Measurements from ENCODE around the gene CDADC1.
"Not testable (repeated sequence)": the region's sequence is repeated elsewhere in the genome, so short reads cannot be mapped to it uniquely, and the experiment has no call there.

The CDADC1 gene

GRCh38 chr13:49292742-49293486 is 45.2 kb downstream of the CDADC1 start:
- WGBS (ENCODE audit: insufficient coverage, insufficient read length) = no CpG with 5 or more reads among the region's 6 CpGs
- no peaks in the 10 kb centered on the region for H3K4me1 ChIP-seq (ENCODE audit: control insufficient read depth, insufficient read depth, low read length)
- H3K27ac ChIP-seq (ENCODE audit: low read length) = no peak overlapping the region
- H3K27me3 ChIP-seq (ENCODE audit: control insufficient read depth, insufficient read depth, low read length) = no peaks in the 10 kb centered on the region
- no peak for DNase-seq (ENCODE audit: low read depth, low spot score)
- no peak overlapping the region for H3K4me3 ChIP-seq (ENCODE audit: low read length)
- no peaks in the 10 kb centered on the region for H3K9me3 ChIP-seq (ENCODE audit: control insufficient read depth, insufficient read depth, low read length)
- no peaks in the 10 kb centered on the region for H3K36me3 ChIP-seq (ENCODE audit: control insufficient read depth, insufficient read depth, low read length)

GRCh38 chr13:49294723-49295122 is 47.0 kb downstream of the CDADC1 start:
- WGBS (ENCODE audit: insufficient coverage, insufficient read length) = no CpG with 5 or more reads among the region's 6 CpGs
- not testable (repeated sequence) for H3K27me3 ChIP-seq (ENCODE audit: control insufficient read depth, insufficient read depth, low read length); DNase-seq (ENCODE audit: low read depth, low spot score); H3K27ac ChIP-seq (ENCODE audit: low read length); H3K9me3 ChIP-seq (ENCODE audit: control insufficient read depth, insufficient read depth, low read length); H3K4me3 ChIP-seq (ENCODE audit: low read length); H3K4me1 ChIP-seq (ENCODE audit: control insufficient read depth, insufficient read depth, low read length); H3K36me3 ChIP-seq (ENCODE audit: control insufficient read depth, insufficient read depth, low read length)

- WGBS (ENCODE audit: insufficient coverage, insufficient read length) = no CpG with 5 or more reads among the region's 6 CpGs
- Histone ChIP-seq H3K9me3 (ENCODE audit: control insufficient read depth, insufficient read depth, low read length) (no peaks in the 10 kb centered on the region), H3K27me3 (ENCODE audit: control insufficient read depth, insufficient read depth, low read length) (no peaks in the 10 kb centered on the region), H3K27ac (ENCODE audit: low read length) (no peak overlapping the region), H3K4me1 (ENCODE audit: control insufficient read depth, insufficient read depth, low read length) (no peaks in the 10 kb centered on the region), H3K4me3 (ENCODE audit: low read length) (no peak overlapping the region), H3K36me3 (ENCODE audit: control insufficient read depth, insufficient read depth, low read length) (no peaks in the 10 kb centered on the region)
- DNase-seq (ENCODE audit: low read depth, low spot score) = no peak
These were observed 47.5 kb downstream of the CDADC1 start for GRCh38 chr13:49295244-49295643.

- H3K9me3 ChIP-seq (ENCODE audit: control insufficient read depth, insufficient read depth, low read length) = no peaks in the 10 kb centered on the region
- H3K4me1 ChIP-seq (ENCODE audit: control insufficient read depth, insufficient read depth, low read length) = peaks cover 1% of the 10 kb centered on the region; the same call in 1 of the 2 replicates
- H3K27me3 ChIP-seq (ENCODE audit: control insufficient read depth, insufficient read depth, low read length) = no peaks in the 10 kb centered on the region
- no peaks in the 10 kb centered on the region for H3K36me3 ChIP-seq (ENCODE audit: control insufficient read depth, insufficient read depth, low read length)
- H3K4me3 ChIP-seq (ENCODE audit: low read length) = no peak overlapping the region
- no peak overlapping the region for H3K27ac ChIP-seq (ENCODE audit: low read length)
- no CpG with 5 or more reads among the region's 2 CpGs for WGBS (ENCODE audit: insufficient coverage, insufficient read length)
- no peak for DNase-seq (ENCODE audit: low read depth, low spot score)
These were observed 48.9 kb downstream of the CDADC1 start for GRCh38 chr13:49296659-49297058.

GRCh38 chr13:49297338-49297737 is 49.6 kb downstream of the CDADC1 start:
- no peaks in the 10 kb centered on the region for H3K36me3 ChIP-seq (ENCODE audit: control insufficient read depth, insufficient read depth, low read length)
- no peaks in the 10 kb centered on the region for H3K27me3 ChIP-seq (ENCODE audit: control insufficient read depth, insufficient read depth, low read length)
- no peak for DNase-seq (ENCODE audit: low read depth, low spot score)
- WGBS (ENCODE audit: insufficient coverage, insufficient read length) = no CpG with 5 or more reads among the region's 4 CpGs
- H3K27ac ChIP-seq (ENCODE audit: low read length) = no peak overlapping the region
- no peak overlapping the region; the same call in 1 of the 2 replicates for H3K4me3 ChIP-seq (ENCODE audit: low read length)
- H3K4me1 ChIP-seq (ENCODE audit: control insufficient read depth, insufficient read depth, low read length) = peaks cover 1% of the 10 kb centered on the region; the same call in 1 of the 2 replicates
- no peaks in the 10 kb centered on the region for H3K9me3 ChIP-seq (ENCODE audit: control insufficient read depth, insufficient read depth, low read length)

- Histone ChIP-seq H3K9me3 (ENCODE audit: control insufficient read depth, insufficient read depth, low read length) (no peaks in the 10 kb centered on the region), H3K27ac (ENCODE audit: low read length) (no peak overlapping the region), H3K4me1 (ENCODE audit: control insufficient read depth, insufficient read depth, low read length) (peaks cover 1% of the 10 kb centered on the region; the same call in 1 of the 2 replicates), H3K4me3 (ENCODE audit: low read length) (no peak overlapping the region), H3K27me3 (ENCODE audit: control insufficient read depth, insufficient read depth, low read length) (no peaks in the 10 kb centered on the region), H3K36me3 (ENCODE audit: control insufficient read depth, insufficient read depth, low read length) (no peaks in the 10 kb centered on the region)
- no peak for DNase-seq (ENCODE audit: low read depth, low spot score)
These were observed 50.7 kb downstream of the CDADC1 start for GRCh38 chr13:49298416-49298815.

- Histone ChIP-seq H3K27me3 (ENCODE audit: control insufficient read depth, insufficient read depth, low read length) (no peaks in the 10 kb centered on the region), H3K4me3 (ENCODE audit: low read length) (no peak overlapping the region), H3K36me3 (ENCODE audit: control insufficient read depth, insufficient read depth, low read length) (no peaks in the 10 kb centered on the region), H3K4me1 (ENCODE audit: control insufficient read depth, insufficient read depth, low read length) (peaks cover 1% of the 10 kb centered on the region; the same call in 1 of the 2 replicates), H3K27ac (ENCODE audit: low read length) (no peak overlapping the region), H3K9me3 (ENCODE audit: control insufficient read depth, insufficient read depth, low read length) (no peaks in the 10 kb centered on the region)
- no peak for DNase-seq (ENCODE audit: low read depth, low spot score)
- WGBS (ENCODE audit: insufficient coverage, insufficient read length) = no CpG with 5 or more reads among the region's 7 CpGs
These were observed 51.3 kb downstream of the CDADC1 start for GRCh38 chr13:49298903-49299605.

- no peak for DNase-seq (ENCODE audit: low read depth, low spot score)
- H3K27ac ChIP-seq (ENCODE audit: low read length) = no peak overlapping the region
- no peaks in the 10 kb centered on the region for H3K9me3 ChIP-seq (ENCODE audit: control insufficient read depth, insufficient read depth, low read length)
- no peak overlapping the region for H3K4me3 ChIP-seq (ENCODE audit: low read length)
- H3K4me1 ChIP-seq (ENCODE audit: control insufficient read depth, insufficient read depth, low read length) = peaks cover 1% of the 10 kb centered on the region; the same call in 1 of the 2 replicates
- no peaks in the 10 kb centered on the region for H3K27me3 ChIP-seq (ENCODE audit: control insufficient read depth, insufficient read depth, low read length)
- H3K36me3 ChIP-seq (ENCODE audit: control insufficient read depth, insufficient read depth, low read length) = no peaks in the 10 kb centered on the region
- WGBS (ENCODE audit: insufficient coverage, insufficient read length) = no CpG with 5 or more reads among the region's 5 CpGs
These were observed 52.6 kb downstream of the CDADC1 start for GRCh38 chr13:49300276-49300675.

- H3K4me3 ChIP-seq (ENCODE audit: low read length) = no peak overlapping the region
These were observed 53.2 kb downstream of the CDADC1 start for GRCh38 chr13:49300739-49301589.

GRCh38 chr13:49302222-49302621 is 54.5 kb downstream of the CDADC1 start:
- WGBS (ENCODE audit: insufficient coverage, insufficient read length) = no CpG with 5 or more reads among the region's 7 CpGs
- Histone ChIP-seq H3K4me3 (ENCODE audit: low read length) (no peak overlapping the region), H3K27me3 (ENCODE audit: control insufficient read depth, insufficient read depth, low read length) (no peaks in the 10 kb centered on the region), H3K27ac (ENCODE audit: low read length) (no peak overlapping the region), H3K36me3 (ENCODE audit: control insufficient read depth, insufficient read depth, low read length) (no peaks in the 10 kb centered on the region), H3K4me1 (ENCODE audit: control insufficient read depth, insufficient read depth, low read length) (peaks cover 2% of the 10 kb centered on the region), H3K9me3 (ENCODE audit: control insufficient read depth, insufficient read depth, low read length) (no peaks in the 10 kb centered on the region)
- DNase-seq (ENCODE audit: low read depth, low spot score) = no peak

More at GRCh38 chr13:49300739-49301589, 53.2 kb downstream of the CDADC1 start:
- Histone ChIP-seq H3K36me3 (ENCODE audit: control insufficient read depth, insufficient read depth, low read length) (no peaks in the 10 kb centered on the region), H3K27me3 (ENCODE audit: control insufficient read depth, insufficient read depth, low read length) (no peaks in the 10 kb centered on the region), H3K4me1 (ENCODE audit: control insufficient read depth, insufficient read depth, low read length) (peaks cover 1% of the 10 kb centered on the region; the same call in 1 of the 2 replicates), H3K9me3 (ENCODE audit: control insufficient read depth, insufficient read depth, low read length) (no peaks in the 10 kb centered on the region), H3K27ac (ENCODE audit: low read length) (no peak overlapping the region)
- no CpG with 5 or more reads among the region's 20 CpGs for WGBS (ENCODE audit: insufficient coverage, insufficient read length)
- peak; percentile 48 for DNase-seq (ENCODE audit: low read depth, low spot score)

Measured in iPS DF 6.9 (cell line).